GM19438 (cell line): Measurements from ENCODE around the gene FAM219B.
"Not testable (repeated sequence)": the region's sequence is repeated elsewhere in the genome, so short reads cannot be mapped to it uniquely, and the experiment has no call there.

Experiments used
- ATAC-seq: cut with Tn5 transposase; IDR thresholded peaks from one replicate; pipeline ENCODE4 v1.9.1; 2021; ENCODE audit warnings: low read depth; ENCODE audit not compliant: unreplicated experiment

The FAM219B gene

GRCh38 chr15:74904190-74904805 is 2.4 kb downstream of the FAM219B start:
- no peak for ATAC-seq

DNA sequence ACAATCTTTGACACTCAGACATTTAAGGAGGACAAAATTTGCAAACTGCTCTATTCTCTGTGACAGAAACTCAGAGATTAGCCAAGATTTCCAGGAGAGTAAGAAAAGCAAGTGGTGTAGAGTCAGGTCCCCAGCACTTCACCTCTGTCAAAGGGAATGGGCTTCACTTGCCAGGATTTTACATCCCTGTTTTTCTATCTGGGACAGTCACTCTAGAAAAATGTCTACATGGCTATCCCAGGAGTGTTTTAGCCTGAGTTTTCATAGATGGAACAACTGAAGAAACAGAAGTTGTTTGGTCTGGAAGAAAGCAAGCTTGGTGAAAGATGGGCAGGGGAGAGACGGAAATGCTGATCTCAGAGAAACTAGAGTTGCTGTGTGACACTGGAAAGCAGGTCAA is 3.0 kb downstream of the FAM219B start:
- ATAC-seq = no peak

DNA sequence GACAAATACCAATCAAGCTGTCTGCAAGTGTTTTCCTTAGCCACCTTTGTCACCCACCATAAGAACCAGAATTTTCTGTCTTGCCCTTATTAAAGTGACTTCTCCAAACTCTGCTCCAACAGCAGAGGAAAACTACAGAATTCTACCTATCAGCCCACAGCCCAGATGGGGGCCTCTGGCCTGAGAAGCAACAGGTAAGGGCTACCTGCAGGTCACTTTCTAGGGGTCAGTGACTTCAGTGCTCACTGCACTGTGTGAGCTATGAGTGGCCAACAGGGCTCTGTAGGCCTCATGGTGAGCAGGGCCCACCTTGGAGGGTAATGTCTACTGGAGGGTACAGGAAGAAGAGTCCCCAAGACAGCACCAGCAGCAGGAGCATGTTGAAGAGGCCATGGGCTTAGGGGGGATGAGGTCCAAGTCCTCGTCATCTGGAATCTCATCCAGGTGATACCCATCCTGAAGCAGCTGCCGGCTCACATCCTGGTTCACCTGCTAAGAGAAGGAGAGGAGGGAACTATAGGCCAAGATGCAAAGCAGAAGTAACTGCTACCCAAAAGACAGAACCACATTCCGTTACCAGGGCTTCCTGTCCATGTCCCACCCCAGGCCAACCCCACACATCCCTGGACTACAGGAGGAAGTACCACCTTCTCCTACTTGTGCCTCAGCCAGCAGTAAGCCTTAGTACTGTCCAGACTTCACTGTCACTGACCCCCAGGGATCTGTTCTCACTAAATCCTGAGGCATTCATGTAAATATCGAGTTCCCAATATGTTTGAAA is 4.2 kb downstream of the FAM219B start:
- ATAC-seq = no peak

DNA sequence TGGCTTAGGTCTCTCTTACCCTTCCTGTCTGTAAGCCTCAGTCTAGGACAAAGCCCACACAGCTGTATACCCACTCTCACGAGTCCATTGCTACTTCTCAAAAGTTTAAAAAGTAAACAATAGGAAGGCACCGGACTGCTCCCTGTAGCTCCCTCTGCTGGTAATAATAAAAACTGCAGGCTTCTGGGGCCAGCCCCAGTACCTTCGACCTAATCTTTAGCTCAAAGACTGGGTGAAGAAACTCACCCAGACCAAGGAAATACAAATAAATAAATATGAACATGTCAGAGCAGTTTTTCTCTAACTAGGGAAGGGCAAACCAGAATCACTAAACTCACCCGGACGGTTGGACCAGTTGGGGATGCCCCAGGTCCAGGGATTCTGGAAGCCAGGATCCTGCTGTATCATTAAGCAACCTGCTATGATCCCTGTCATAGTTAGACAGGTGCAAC is 5.0 kb downstream of the FAM219B start:
- no peak for ATAC-seq

DNA sequence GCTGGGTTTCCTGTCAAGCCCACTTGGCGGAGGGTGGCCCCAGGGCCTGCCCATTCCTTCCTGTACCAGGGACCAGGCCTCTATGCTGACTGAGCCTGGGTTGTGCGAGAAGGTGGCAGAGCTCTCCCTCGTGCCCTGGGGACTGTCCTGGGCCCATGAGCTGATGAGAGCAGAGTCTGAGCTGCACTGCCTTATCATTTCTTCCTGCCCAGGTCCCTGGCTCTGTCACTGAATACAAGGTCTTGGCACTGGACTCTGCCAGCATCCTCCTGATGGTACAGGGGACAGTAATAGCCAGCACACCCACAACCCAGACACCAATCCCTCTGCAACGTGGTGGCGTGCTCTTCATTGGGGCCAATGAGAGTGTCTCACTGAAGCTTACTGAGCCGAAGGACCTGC is 9.3 kb downstream of the FAM219B start:
- no peak for ATAC-seq

GRCh38 chr15:74896316-74896715 is 10.3 kb downstream of the FAM219B start:
- no peak for ATAC-seq

GRCh38 chr15:74895830-74896229 is 10.8 kb downstream of the FAM219B start:
- ATAC-seq = no peak

DNA sequence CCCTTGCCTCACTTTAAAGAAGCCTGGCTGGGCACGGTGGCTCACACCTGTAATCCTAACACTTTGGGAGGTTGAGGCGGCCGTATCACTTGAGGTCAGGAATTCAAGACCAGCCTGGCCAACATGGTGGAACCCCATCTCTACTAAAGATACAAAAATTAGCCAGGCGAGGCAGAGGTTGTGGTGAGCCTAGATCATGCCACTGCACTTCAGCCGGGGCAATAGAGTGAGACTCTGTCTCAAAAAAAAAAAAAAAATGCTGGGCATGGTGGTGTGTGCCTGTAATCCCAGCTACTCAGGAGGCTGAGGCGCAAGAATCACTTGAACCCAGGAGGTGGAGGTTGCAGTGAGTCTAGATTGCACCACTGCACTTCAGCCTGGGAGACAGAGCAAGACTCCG is 12.3 kb downstream of the FAM219B start:
- not testable (repeated sequence) for ATAC-seq

DNA sequence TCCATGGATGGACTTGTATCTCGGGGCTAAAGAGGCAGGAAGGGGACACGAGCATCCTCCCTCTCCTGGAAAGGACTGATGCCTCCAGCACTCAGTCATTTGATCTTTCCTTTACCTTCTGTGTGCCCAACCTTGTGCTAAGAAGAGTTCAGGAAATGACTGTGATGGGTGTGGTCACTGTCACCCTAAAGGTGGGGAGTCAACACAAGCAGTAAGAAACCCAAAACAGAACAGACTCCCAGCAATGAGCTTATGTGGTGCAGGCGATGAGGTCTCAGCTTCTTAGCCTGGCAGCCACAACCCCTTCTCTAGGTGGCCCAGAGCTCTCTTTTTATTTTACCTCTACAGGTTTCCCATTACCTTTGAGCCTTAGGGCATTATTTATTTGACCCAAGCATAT is 13.0 kb downstream of the FAM219B start:
- no peak for ATAC-seq

GRCh38 chr15:74892931-74893330 is 13.7 kb downstream of the FAM219B start:
- no peak for ATAC-seq

DNA sequence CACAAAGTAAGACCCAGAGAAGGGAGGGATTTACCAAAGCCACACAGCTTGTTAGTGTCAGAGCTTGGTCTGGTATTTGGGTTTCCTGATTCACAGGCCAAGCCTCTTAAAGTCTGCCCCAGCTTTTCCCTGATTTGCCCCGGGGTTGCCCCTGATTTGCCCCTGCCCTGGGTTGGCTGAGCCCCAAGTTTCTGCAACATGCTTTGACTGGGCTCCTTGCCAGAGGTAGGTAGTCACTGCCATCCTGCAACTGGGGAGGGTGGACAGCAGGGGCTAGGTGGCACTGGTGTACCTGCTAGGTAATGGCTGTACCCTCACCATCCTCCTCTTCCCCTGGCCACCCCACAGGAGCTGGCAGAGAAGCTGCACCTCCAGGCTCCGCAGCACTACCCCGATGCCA is 14.3 kb downstream of the FAM219B start:
- no peak for ATAC-seq

DNA sequence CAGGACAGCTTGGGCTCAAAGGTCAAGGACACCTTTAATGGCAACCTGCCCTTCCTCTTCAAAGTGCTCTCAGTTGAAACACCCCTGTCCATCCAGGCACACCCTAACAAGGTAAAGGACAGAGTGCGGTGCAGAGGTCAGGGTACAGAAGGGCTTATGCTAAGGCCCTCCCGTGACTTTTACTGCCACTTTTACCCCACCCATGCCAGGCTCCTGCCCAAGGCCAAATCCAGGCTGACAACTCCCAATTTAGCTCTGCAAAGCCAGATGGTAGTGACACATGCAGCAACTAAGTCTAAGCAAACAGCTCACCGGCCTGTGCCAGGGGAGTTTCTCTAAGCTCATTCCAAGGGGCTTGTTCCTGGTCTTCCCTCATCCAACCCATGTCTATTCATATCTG is 15.2 kb downstream of the FAM219B start:
- ATAC-seq = no peak

DNA sequence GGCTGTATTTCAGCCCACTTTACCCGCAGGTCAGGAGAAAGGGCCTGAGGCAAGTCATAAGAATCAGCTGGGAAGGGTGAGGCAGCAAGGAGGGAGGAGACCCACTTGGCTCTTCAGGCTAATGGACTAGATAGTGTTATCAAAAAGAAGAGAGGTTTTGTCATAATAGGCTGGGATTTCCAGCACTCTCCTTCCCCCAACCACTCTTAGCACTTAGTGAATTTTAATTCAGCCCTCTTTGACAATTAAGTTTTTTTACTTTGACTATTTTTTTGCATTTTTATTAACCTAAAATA is 16.0 kb downstream of the FAM219B start:
- ATAC-seq = no peak

DNA sequence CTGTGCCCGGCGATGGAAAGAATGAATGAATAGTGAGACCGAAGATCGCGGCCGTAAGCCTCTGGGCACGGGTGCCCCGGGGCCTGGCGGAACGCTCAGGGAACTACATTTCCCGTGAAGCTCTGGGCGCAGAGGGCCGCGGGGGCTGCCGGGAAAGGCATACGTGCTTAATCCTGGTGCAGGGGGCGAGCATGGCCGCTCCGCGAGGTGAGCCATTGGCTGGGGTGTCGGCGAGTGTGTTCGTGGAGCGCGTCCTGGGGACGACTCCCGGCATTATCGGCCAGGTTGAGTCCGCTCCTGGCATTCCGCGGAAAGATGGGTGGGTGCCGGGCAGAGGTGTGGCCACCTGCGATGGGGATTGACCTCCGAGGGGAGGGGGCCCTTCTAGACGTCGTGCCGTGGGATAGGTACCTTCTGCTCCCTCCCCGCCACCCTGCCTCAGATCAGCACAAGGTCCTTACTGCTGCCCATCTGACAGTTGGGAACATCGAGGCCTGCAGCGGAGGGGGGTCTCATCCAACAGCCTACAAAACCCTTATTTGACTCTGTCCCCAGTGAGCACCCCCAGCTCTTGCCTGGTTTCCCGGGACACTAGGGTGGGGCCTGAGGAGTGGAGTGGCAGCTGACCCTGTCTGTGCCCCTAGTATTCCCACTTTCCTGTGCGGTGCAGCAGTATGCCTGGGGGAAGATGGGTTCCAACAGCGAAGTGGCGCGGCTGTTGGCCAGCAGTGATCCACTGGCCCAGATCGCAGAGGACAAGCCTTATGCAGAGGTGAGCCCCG is 16.6 kb downstream of the FAM219B start, which contains the start of gene MPI:
TSS of gene MPI (plus strand) at position 160 of the 782 bp plus-strand sequence. CDS start at position 192, 32 bp downstream.
- ATAC-seq = peak; percentile 82

- ATAC-seq = peak; percentile 25
Measured at GRCh38 chr15:74889390-74889882, 17.2 kb downstream of the FAM219B start.

DNA sequence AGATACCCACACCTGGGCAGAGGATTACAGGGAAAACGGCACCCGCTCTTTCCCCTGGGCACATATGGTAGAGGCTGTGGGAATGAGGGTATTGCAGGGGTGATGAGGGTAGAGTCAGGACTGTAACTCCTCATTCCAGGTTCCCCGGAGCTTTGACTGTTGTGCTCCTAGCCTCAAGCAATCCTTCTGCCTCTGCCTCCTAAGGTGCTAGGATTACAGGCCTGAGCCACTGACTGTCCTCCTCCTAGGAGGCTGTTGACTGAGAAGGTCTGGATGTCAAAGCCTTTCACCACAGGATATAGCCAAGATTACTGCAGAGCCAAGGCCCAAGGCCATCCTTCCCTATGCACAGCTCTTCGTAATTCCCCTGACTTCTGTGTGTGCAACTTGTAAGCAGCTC is 17.9 kb downstream of the FAM219B start:
- ATAC-seq = no peak

GRCh38 chr15:74887537-74888193 is 19.0 kb downstream of the FAM219B start:
- ATAC-seq = not testable (repeated sequence)

DNA sequence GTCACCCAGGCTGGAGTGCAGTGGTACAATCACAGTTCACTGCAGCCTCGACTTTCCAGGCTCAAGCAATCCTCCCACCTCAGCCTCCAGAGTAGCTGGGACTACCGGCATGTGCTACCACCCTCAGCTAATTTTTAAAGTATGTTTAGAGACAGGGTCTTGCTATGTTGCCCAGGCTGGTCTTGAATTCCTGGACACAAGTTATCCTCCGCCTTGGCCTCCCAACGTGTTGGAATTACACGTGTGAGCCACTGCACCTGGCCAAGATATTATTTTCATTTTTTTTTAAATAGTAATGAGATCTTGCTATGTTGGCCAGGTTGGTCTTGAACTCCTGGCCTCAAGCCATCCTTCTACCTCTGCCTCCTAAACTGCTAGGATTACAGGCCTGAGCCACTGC is 21.2 kb downstream of the FAM219B start:
- no peak for ATAC-seq

- ATAC-seq = no peak
Measured at GRCh38 chr15:74884428-74885223, 22.0 kb downstream of the FAM219B start.

DNA sequence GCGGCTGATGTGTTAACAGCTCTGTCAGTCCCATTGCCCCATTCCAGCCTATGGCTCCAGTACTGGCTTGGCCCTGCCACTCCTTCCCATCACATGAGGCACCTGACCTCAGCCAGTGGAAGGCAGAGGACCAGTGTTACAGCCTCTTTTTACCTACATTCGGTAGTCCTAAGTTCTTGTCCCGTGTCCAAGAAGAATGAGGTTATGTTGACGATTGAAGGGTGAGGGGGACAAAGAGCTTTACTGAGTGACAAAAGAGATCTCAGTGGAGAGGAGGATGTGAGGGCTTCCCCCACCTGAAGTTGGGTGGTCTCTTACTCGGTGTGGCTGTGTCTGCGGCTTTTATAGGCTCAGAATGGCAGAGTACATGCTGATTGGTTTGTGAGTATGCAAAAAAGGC is 24.1 kb downstream of the FAM219B start:
- ATAC-seq = no peak
